Fibroblast of skin of right biceps (primary cell): ENCODE results near the gene IFNGR1.

Experiments used
- DNase-seq: peaks from one replicate; pipeline ENCODE4 v3.0.0-alpha.2; 2013

Gene IFNGR1

DNA sequence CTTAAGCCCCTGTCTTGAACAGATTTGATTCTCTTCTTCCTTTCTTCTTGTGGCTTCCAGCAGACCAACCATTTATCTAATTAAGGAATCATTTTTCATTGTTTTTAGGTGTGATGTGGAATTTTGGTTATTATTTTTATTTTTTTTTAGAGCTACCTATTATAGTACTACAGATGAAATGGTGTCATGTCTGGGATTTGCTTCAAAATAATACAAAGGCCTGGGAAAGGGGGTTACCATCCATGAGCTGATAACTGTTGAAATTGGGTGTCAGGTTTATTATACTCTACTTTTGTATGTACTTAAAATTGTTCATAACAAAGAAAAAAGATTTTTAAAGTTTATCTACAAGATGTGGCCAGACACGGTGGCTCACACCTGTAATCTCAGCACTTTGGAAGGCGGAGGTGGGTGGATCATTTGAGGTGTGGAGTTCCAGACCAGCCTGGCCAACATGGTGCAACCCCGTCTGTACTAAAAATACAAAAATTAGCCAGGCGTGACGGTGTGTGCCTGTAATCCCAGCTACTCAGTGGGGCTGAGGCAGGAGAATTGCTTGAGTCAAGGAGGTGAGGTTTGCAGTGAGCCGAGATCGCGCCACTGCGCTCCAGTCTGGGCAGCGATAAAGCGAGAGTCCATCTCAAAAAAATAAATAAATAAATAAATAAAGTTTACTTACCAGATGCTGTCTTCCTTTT, 46.3 kb downstream of the IFNGR1 start:
- no peak for DNase-seq

- DNase-seq, result no peak
Measured at GRCh38 chr6:137171824-137172733, 47.1 kb downstream of the IFNGR1 start.

GRCh38 chr6:137171053-137171374, 48.2 kb downstream of the IFNGR1 start:
- no peak for DNase-seq

GRCh38 chr6:137170266-137171052, 48.7 kb downstream of the IFNGR1 start:
- no peak for DNase-seq

GRCh38 chr6:137167702-137168377, 51.3 kb downstream of the IFNGR1 start:
- no peak for DNase-seq

- no peak for DNase-seq
Measured at GRCh38 chr6:137166247-137167098, 52.7 kb downstream of the IFNGR1 start.

DNA sequence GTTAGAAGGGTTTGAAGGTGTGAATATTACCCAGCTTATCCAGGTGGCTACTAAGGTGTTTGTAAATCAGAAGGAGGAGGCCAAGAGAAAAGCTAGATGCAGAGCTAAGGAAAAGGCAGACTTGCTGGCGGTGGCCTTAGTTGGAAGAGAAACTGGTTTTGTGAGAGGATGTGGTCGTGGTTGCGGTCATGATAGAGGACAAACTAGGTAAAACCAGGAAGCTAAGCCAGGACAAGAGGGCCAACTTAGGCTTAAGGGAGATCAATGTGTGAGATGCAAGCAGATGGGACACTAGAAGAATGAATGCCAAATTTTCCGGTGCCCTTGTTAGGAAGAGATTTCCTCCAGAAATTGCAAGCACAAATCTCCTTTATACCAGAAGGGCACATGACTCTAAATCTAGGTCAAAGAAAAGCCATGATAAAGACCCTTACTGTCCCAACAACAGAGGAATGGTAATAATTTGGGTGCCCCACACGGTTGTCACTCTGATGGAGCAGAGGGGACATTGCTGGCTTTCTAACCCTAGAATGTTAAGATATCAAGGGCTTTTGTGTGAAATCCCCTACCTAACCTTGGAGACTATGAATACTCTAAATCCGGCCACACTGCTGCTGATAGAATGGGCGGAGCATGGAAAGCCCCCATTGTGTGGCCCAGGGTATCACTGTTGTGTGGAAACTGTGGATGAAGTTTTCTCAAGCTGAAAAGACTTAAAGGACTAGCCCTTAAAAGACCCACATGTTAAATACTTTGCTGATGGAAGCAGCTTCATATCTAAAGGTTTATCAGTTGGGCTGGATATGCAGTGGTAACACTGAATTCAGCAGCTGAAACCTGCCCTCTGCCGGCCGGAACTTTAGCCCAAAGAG, 53.6 kb downstream of the IFNGR1 start:
- no peak for DNase-seq

- no peak for DNase-seq
Measured at GRCh38 chr6:137163732-137164318, 55.4 kb downstream of the IFNGR1 start.

DNA sequence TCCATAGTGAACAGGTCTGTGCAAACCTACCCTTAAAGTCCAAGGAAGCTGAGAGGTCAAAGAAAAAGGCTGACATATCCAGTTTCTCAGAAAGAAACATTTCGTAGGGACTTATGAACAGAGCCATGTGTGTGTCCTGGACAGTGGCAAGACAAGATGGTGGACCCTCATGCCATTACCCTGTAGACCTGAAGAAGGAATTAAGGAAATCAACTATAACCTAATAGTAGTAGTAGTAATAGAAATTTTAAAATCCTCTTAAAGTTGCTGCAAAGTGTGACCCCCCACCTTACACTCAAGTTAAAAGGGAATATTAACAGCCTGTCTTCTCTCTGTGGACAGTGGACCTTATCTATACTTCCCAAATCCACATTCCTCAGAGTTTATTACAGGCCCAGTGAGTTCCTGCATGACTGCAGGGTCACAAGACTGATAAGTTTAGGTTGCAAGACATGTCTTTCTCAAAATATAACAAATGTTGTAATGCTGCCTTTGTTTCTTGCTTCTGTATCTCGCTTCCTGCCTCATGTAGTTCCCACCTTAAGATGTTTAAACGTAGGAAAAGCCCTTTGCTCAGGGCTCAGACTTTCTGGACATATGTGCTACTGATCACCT, 56.4 kb downstream of the IFNGR1 start:
- DNase-seq, result no peak

- DNase-seq, result no peak
Measured at GRCh38 chr6:137161949-137162348, 57.2 kb downstream of the IFNGR1 start.

DNA sequence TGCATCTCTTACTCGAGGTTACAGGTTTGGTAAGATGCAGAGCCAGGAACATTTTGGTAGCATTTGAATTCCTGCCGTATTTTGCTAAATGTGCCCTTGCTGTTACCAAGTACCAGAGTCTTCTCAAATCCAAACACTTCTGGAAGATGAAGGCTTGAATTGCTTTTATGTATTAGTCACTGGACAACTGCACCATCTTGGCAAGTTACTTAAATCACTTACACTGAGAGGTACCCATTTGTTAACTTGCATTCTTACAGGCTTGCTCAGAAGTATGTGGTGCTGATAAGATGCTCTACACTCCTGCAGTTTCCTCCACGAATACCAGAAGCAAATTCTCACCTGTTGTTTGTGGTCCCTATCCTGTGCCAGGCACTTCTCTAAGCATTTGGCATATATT, 58.4 kb downstream of the IFNGR1 start:
- DNase-seq, result peak; percentile 6

GRCh38 chr6:137159912-137160311, 59.3 kb downstream of the IFNGR1 start:
- DNase-seq, result peak; percentile 10

DNA sequence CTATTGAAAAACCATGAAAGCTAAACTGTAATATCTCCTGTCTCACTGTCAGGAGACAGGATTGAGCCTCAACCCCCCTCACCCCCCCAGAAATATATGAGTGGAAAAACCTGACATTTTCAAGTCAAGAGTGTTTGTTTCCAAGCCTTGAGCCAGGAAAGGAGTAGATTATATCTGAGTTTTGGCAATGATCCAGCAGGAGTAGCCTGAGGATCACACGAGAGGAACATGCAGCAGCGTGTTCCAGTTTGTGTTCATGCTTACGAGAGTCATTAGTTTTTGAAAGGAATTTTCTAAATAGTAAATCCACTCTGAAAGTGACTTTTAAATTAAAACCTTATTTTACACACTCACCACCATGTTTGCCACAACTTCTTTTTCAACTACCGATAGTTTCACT, 61.6 kb downstream of the IFNGR1 start:
- no peak for DNase-seq

GRCh38 chr6:137156650-137157049, 62.5 kb downstream of the IFNGR1 start:
- DNase-seq, result no peak

- peak; percentile 50 for DNase-seq
Measured at GRCh38 chr6:137155830-137156229, 63.4 kb downstream of the IFNGR1 start.

- DNase-seq, result no peak
Measured at GRCh38 chr6:137150072-137150471, 69.1 kb downstream of the IFNGR1 start.

- no peak for DNase-seq
Measured at GRCh38 chr6:137149035-137149393, 70.2 kb downstream of the IFNGR1 start.

- peak; percentile 12 for DNase-seq
Measured at GRCh38 chr6:137148306-137149034, 70.7 kb downstream of the IFNGR1 start.
